GM12878 (cell line): ENCODE results near the gene SELENOK. TPM values are rescaled to one million over a fixed set of nuclear protein-coding genes. Genes with fewer than 3 reads are reported as not detected.

Source experiments
- ATAC-seq: fragments of 200-7000 bp; cut with Tn5 transposase; 3 replicates; pipeline ENCODE4 v1.9.1; 2020; ENCODE audit warnings: mild to moderate bottlenecking, moderate library complexity
- BruUV-seq: library from RNA; stranded (reverse); fragments of 400-500 nt; replicated peaks from 2 replicates; lab custom pipeline; 2021; lab: Mats Ljungman, UMichigan
- CTCF ChIA-PET: fragments of 300-600 bp; sonication (Branson Sonifier 250); formaldehyde crosslinking; extraction: SDS; loops from one replicate; lab custom pipeline; 2021; ENCODE audit warnings: inconsistent platforms; lab: Yijun Ruan, JAX
- POLR2A ChIA-PET: fragments of 350-600 bp; formaldehyde crosslinking; extraction: SDS; loops from one replicate; lab custom pipeline; 2021; ENCODE audit warnings: inconsistent platforms; lab: Charles Lee
- RAD21 ChIA-PET: fragments of 300-600 bp; sonication (Branson Sonifier 250); formaldehyde crosslinking; loops from one replicate; lab custom pipeline; 2023; ENCODE audit warnings: antibody characterized with exemption; ENCODE audit not compliant: unreplicated experiment; lab: Charles Lee
- SMC1A ChIA-PET: fragments of 300-600 bp; sonication (Branson Sonifier 250); formaldehyde crosslinking; loops from one replicate; lab custom pipeline; 2023; ENCODE audit not compliant: unreplicated experiment, uncharacterized antibody; lab: Charles Lee
- DNase-seq: peaks from one replicate; pipeline ENCODE4 v3.0.0-alpha.2; 2011; ENCODE audit warnings: low read depth, low spot score
- FAIRE-seq: peaks from 3 replicates; lab custom pipeline; 2011; peaks lifted over from hg19 to GRCh38; lab: Jason Lieb, UNC
- H2AFZ ChIP-seq: 2 replicates; pipeline ENCODE4 v1.6.0; 2011; ENCODE audit warnings: low read depth, low read length, control low read depth; ENCODE audit not compliant: control insufficient read depth
- H3K27ac ChIP-seq: 2 replicates; pipeline ENCODE4 v1.5.1; 2011; ENCODE audit warnings: control low read depth; ENCODE audit not compliant: control insufficient read depth, insufficient read depth
- H3K27me3 ChIP-seq, 2 experiments: replicated peaks in 1 of 2; 2 replicates each; pipeline versions ENCODE4 v1.6.0 to v1.6.1; 2011; ENCODE audit warnings: low read length in 1 of 2; ENCODE audit not compliant: control insufficient read depth in 2 of 2, insufficient read depth in 2 of 2
- H3K36me3 ChIP-seq, 2 experiments: 2 replicates each; pipeline ENCODE4 v1.5.1; 2011; ENCODE audit warnings: low read length in 1 of 2; ENCODE audit not compliant: control insufficient read depth in 2 of 2, insufficient read depth in 2 of 2
- H3K4me1 ChIP-seq: 2 replicates; pipeline ENCODE4 v1.6.1; 2011; ENCODE audit warnings: mild to moderate bottlenecking, low read length, moderate library complexity, mixed read lengths; ENCODE audit not compliant: control insufficient read depth, insufficient read depth
- H3K4me2 ChIP-seq: 2 replicates; pipeline ENCODE4 v1.6.0; 2011; ENCODE audit warnings: control low read depth; ENCODE audit not compliant: control insufficient read depth, insufficient read depth
- H3K4me3 ChIP-seq: fragments of 200-600 bp; sonication (generic); 2 replicates; pipeline ENCODE4 v1.5.1; 2016
- H3K79me2 ChIP-seq: 2 replicates; pipeline ENCODE4 v1.6.0; 2011; ENCODE audit warnings: low read length; ENCODE audit not compliant: control insufficient read depth, insufficient read depth
- H3K9ac ChIP-seq: 2 replicates; pipeline ENCODE4 v1.8.0; 2011; ENCODE audit warnings: low read length, control low read depth, mixed read lengths; ENCODE audit not compliant: control insufficient read depth, insufficient read depth
- H3K9me3 ChIP-seq: replicated peaks from 3 replicates; pipeline ENCODE4 v1.5.1; 2011; ENCODE audit warnings: mild to moderate bottlenecking, low read length; ENCODE audit not compliant: control insufficient read depth, insufficient read depth
- H4K20me1 ChIP-seq: 2 replicates; pipeline ENCODE4 v1.6.0; 2011; ENCODE audit not compliant: control insufficient read depth, insufficient read depth
- ASH2L ChIP-seq: fragments of 300-600, 200-600 bp; sonication (generic); IDR thresholded peaks from 2 replicates; pipeline ENCODE4 v1.6.1; 2017; ENCODE audit warnings: low read depth, mild to moderate bottlenecking, borderline replicate concordance
- BACH1 ChIP-seq: fragments of 450-650 bp; IDR thresholded peaks from 2 replicates; pipeline ENCODE4 v1.6.1; 2017; ENCODE audit warnings: mild to moderate bottlenecking, borderline replicate concordance
- BCL11A ChIP-seq: IDR thresholded peaks from 2 replicates; pipeline ENCODE4 v1.6.1; 2011; ENCODE audit warnings: low read depth, low read length
- E2F4 ChIP-seq: IDR thresholded peaks from 2 replicates; pipeline ENCODE4 v1.6.1; 2012; ENCODE audit warnings: low read depth, low read length, improper control_type of control experiment
- E2F8 ChIP-seq: fragments of 450-650 bp; IDR thresholded peaks from 2 replicates; pipeline ENCODE4 v1.6.1; 2018; ENCODE audit warnings: mild to moderate bottlenecking, low read depth, moderate library complexity; ENCODE audit not compliant: partially characterized antibody
- EED ChIP-seq: sonication (generic); IDR thresholded peaks from 2 replicates; pipeline ENCODE4 v1.6.1; 2016; ENCODE audit warnings: antibody characterized with exemption, low read depth
- EGR1 ChIP-seq, 2 experiments: IDR thresholded peaks; 1 replicate in 1 of 2; 2 replicates in 1 of 2; pipeline ENCODE4 v1.6.1; 2011 to 2012; ENCODE audit warnings: low read depth in 2 of 2, low read length in 2 of 2, borderline replicate concordance in 1 of 2, mild to moderate bottlenecking in 1 of 2, moderate library complexity in 1 of 2
- KAT2A ChIP-seq: conservative IDR thresholded peaks from 2 replicates; pipeline ENCODE4 v1.6.1; 2011; ENCODE audit warnings: low read depth, low read length; ENCODE audit not compliant: control insufficient read depth
- MLLT1 ChIP-seq: fragments of 450-650 bp; IDR thresholded peaks from 2 replicates; pipeline ENCODE4 v1.6.1; 2016; ENCODE audit warnings: mild to moderate bottlenecking
- SREBF1 ChIP-seq: IDR thresholded peaks from 2 replicates; pipeline ENCODE4 v1.6.1; 2012; ENCODE audit warnings: mild to moderate bottlenecking, low read length
- YY1 ChIP-seq: IDR thresholded peaks from 2 replicates; pipeline ENCODE4 v1.6.1; 2011; ENCODE audit warnings: low read depth, mild to moderate bottlenecking, low read length
- WGBS: methylation state at CpG from one replicate; pipeline ENCODE4 v1.1.6; 2016; ENCODE audit warnings: low lambda C conversion rate; ENCODE audit not compliant: insufficient replicate concordance, insufficient coverage; ENCODE audit errors: missing lambda C conversion rate; 5-methylcytosine and 5-hydroxymethylcytosine counted together
- in situ Hi-C: fragments of 300-500 bp; cut with MboI; formaldehyde crosslinking; loops from 9 replicates; pipeline ENCODE4 v1.14.3; 2018; ENCODE audit warnings: mixed read lengths
- intact Hi-C: fragments of 100-400 bp; cut with micrococcal nuclease; formaldehyde crosslinking; loops from one replicate; pipeline ENCODE4 v1.14.2; 2022; ENCODE audit not compliant: unreplicated experiment
- polyA plus RNA-seq, 11 experiments: library from polyadenylated mRNA; depleted of rRNA in 4 of 11; unstranded in 6 of 11; stranded (reverse) in 5 of 11; fragments of >200 nt; fragmentation: Nextera tagmentation in 4 of 11; fragmentation: Illumina TruSeq in 1 of 11; extraction: Ambion mirVana in 4 of 11; extraction: Trizol in 1 of 11; gene quantifications; 1 replicate in 1 of 11; 2 replicates in 10 of 11; pipeline versions ENCODE4 v1.2.1 to v1.2.3, GENCODE V29; 2011 to 2016; ENCODE audit warnings: inconsistent platforms in 2 of 11, missing spikeins in 2 of 11, low read depth in 1 of 11
- total RNA-seq, 4 experiments: library from RNA; depleted of rRNA in 3 of 4; stranded (reverse); fragments of >200 nt in 3 of 4; fragmentation: Illumina TruSeq in 1 of 4; extraction: Trizol in 1 of 4; gene quantifications; 2 replicates each; pipeline versions ENCODE4 v1.2.1 to v1.2.3, GENCODE V29; 2013 to 2021
- TF ChIP-seq, protein P1 (sequence below): fragments of 450-650 bp; IDR thresholded peaks from 2 replicates; pipeline ENCODE4 v1.6.1; 2017; ENCODE audit warnings: borderline replicate concordance
- TF ChIP-seq, protein P2 (sequence below): fragments of 450-650 bp; formaldehyde crosslinking; IDR thresholded peaks from 2 replicates; pipeline ENCODE4 v1.5.0; 2022; ENCODE audit warnings: mild to moderate bottlenecking, missing genetic modification characterization

SELENOK gene
- total and polyA plus RNA-seq, 10 of the 15 experiments (the other 5 are each of a cell fraction or from before 2014, with no cell fraction given) = 35.4 to 322 (median 101) TPM

DNA sequence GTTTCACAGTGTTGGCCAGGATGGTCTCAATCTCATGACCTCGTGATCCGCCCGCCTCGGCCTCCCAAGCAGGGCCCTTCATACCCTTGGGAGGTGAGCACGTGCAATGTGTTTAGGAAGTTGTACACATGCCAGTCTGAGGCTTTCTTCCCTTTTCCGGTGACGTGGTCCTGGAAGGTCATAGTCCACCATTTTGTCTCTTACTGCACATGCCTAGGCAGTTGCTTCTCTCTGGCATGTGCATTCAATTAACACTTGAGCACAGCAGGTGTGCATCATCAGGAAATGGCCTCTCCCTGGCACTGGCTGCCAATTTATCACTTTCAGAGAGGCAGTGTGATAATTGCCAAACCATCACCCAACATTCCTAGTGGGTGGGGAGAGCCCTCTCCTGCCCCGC, 21.7 kb upstream of the SELENOK start (continued):
- no peak for TF ChIP-seq MLLT1
- TF ChIP-seq, all 136 proteins: peak for 0

GRCh38 chr3:53902711-53903110, 11.1 kb upstream of the SELENOK start:
- Histone ChIP-seq H3K27me3 (no peaks in the 10 kb centered on the region), H4K20me1 (no peaks in the 10 kb centered on the region), H3K27ac (no peak overlapping the region)
- in situ Hi-C loops = no loop called here
- FAIRE-seq (no peak), DNase-seq (no peak)
- TF ChIP-seq SREBF1 (no peak), YY1 (no peak), E2F4 (no peak), E2F8 (no peak), EED (no peak), BACH1 (no peak), KAT2A (no peak), ASH2L (no peak), EGR1 (IDR thresholded peaks at IDR 0.05; ENCODE audit: borderline replicate concordance in 1 of 2, low read depth in 2 of 2, low read length in 2 of 2) (no peak), BCL11A (no peak)
- TF ChIP-seq, protein P1, sequence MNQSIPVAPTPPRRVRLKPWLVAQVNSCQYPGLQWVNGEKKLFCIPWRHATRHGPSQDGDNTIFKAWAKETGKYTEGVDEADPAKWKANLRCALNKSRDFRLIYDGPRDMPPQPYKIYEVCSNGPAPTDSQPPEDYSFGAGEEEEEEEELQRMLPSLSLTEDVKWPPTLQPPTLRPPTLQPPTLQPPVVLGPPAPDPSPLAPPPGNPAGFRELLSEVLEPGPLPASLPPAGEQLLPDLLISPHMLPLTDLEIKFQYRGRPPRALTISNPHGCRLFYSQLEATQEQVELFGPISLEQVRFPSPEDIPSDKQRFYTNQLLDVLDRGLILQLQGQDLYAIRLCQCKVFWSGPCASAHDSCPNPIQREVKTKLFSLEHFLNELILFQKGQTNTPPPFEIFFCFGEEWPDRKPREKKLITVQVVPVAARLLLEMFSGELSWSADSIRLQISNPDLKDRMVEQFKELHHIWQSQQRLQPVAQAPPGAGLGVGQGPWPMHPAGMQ = no peak
- TF ChIP-seq, protein P2, sequence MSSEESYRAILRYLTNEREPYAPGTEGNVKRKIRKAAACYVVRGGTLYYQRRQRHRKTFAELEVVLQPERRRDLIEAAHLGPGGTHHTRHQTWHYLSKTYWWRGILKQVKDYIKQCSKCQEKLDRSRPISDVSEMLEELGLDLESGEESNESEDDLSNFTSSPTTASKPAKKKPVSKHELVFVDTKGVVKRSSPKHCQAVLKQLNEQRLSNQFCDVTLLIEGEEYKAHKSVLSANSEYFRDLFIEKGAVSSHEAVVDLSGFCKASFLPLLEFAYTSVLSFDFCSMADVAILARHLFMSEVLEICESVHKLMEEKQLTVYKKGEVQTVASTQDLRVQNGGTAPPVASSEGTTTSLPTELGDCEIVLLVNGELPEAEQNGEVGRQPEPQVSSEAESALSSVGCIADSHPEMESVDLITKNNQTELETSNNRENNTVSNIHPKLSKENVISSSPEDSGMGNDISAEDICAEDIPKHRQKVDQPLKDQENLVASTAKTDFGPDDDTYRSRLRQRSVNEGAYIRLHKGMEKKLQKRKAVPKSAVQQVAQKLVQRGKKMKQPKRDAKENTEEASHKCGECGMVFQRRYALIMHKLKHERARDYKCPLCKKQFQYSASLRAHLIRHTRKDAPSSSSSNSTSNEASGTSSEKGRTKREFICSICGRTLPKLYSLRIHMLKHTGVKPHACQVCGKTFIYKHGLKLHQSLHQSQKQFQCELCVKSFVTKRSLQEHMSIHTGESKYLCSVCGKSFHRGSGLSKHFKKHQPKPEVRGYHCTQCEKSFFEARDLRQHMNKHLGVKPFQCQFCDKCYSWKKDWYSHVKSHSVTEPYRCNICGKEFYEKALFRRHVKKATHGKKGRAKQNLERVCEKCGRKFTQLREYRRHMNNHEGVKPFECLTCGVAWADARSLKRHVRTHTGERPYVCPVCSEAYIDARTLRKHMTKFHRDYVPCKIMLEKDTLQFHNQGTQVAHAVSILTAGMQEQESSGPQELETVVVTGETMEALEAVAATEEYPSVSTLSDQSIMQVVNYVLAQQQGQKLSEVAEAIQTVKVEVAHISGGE (CRISPR knock-in tag) = no peak
- TF ChIP-seq, all 136 proteins: peak for 0
- Histone ChIP-seq H3K4me2 (no peak overlapping the region), H3K9me3 (no peaks in the 10 kb centered on the region; the same call in 2 of the 3 replicates), H3K4me3 (no peak overlapping the region), H3K79me2 (no peaks in the 10 kb centered on the region), H3K9ac (no peak overlapping the region), H2AFZ (no peak overlapping the region), H3K36me3 (no peaks in the 10 kb centered on the region), H3K4me1 (no peaks in the 10 kb centered on the region)
- CTCF ChIA-PET = interaction anchor here (0.7 kb wide), 1 partner anchor 471 kb away, joined by 3 read pairs; no protein-coding TSS in a partner anchor
- POLR2A ChIA-PET = no interaction called here
- ATAC-seq = no peak
- WGBS = 35% methylated on average over 5 of the region's 5 CpGs
- RAD21 ChIA-PET = no interaction called here
- no TSS peak for BruUV-seq
- intact Hi-C loops = no loop called here
- SMC1A ChIA-PET = no interaction called here
